Measurements from ENCODE around the gene TAF1A.

GRCh38 chr1:222592171-222592570 lies 2.4 kb upstream of the TAF1A start:
- TF ChIP-seq CTCF (IDR thresholded peaks at IDR 0.05), result no peak
- TF ChIP-seq POLR2A (IDR thresholded peaks at IDR 0.05), result no peak
- no peak for TF ChIP-seq POLR2AphosphoS5 (IDR thresholded peaks at IDR 0.05)
